Neural progenitor cell (in vitro differentiated cells): Measurements from ENCODE around the gene PHC3. TPM values are rescaled to one million over a fixed set of nuclear protein-coding genes. Genes with fewer than 3 reads are reported as not detected.

ENCODE experiments used
- DNase-seq: peaks from one replicate; pipeline ENCODE4 v3.0.0-alpha.2; 2016; ENCODE audit warnings: low spot score
- H2AFZ ChIP-seq: fragments of 200-600 bp; sonication (generic); replicated peaks from 2 replicates; pipeline ENCODE4 v1.6.1; 2016; ENCODE audit warnings: antibody characterized with exemption
- H3F3A ChIP-seq: fragments of 200-600 bp; sonication (generic); 2 replicates; pipeline ENCODE4 v1.6.1; 2016; ENCODE audit warnings: antibody characterized with exemption, low read depth
- H3K27ac ChIP-seq: fragments of 200-600 bp; sonication (generic); 2 replicates; pipeline ENCODE4 v1.5.1; 2016; ENCODE audit warnings: mild to moderate bottlenecking
- H3K27me3 ChIP-seq: fragments of 200-600 bp; sonication (generic); 2 replicates; pipeline ENCODE4 v1.6.1; 2016; ENCODE audit warnings: mild to moderate bottlenecking, moderate library complexity
- H3K36me3 ChIP-seq: fragments of 200-600 bp; sonication (generic); 2 replicates; pipeline ENCODE4 v1.5.1; 2016
- H3K4me1 ChIP-seq: fragments of 200-600 bp; sonication (generic); 2 replicates; pipeline ENCODE4 v1.6.1; 2016; ENCODE audit warnings: mixed run types
- H3K4me2 ChIP-seq: fragments of 200-600 bp; sonication (generic); 2 replicates; pipeline ENCODE4 v1.6.1; 2016
- H3K4me3 ChIP-seq: fragments of 200-600 bp; sonication (generic); 2 replicates; pipeline ENCODE4 v1.5.1; 2016
- H3K79me2 ChIP-seq: fragments of 200-600 bp; sonication (generic); 2 replicates; pipeline ENCODE4 v1.6.1; 2016; ENCODE audit warnings: low read depth
- H3K9ac ChIP-seq: fragments of 200-600 bp; sonication (generic); 2 replicates; pipeline ENCODE4 v1.6.1; 2016
- H3K9me3 ChIP-seq: fragments of 200-600 bp; sonication (generic); 2 replicates; pipeline ENCODE4 v1.5.1; 2016; ENCODE audit warnings: low read depth
- H4K20me1 ChIP-seq: fragments of 200-600 bp; sonication (generic); 2 replicates; pipeline ENCODE4 v1.6.1; 2016; ENCODE audit warnings: low read depth
- H3K27ac Mint-ChIP-seq: 3 replicates; pipeline ENCODE4 v1.8.0; 2021; ENCODE audit warnings: mixed read lengths
- H3K27me3 Mint-ChIP-seq: 2 replicates; pipeline ENCODE4 v1.8.0; 2022; ENCODE audit warnings: low read depth, mild to moderate bottlenecking, inconsistent platforms, moderate library complexity, mixed read lengths; ENCODE audit not compliant: insufficient read depth
- H3K36me3 Mint-ChIP-seq: 3 replicates; pipeline ENCODE4 v1.8.0; 2021; ENCODE audit warnings: mixed read lengths
- H3K4me1 Mint-ChIP-seq: 3 replicates; pipeline ENCODE4 v1.8.0; 2021; ENCODE audit warnings: mixed read lengths
- H3K4me3 Mint-ChIP-seq: 3 replicates; pipeline ENCODE4 v1.8.0; 2021; ENCODE audit warnings: mild to moderate bottlenecking, moderate library complexity, mixed read lengths
- H3K9me3 Mint-ChIP-seq: 3 replicates; pipeline ENCODE4 v1.8.0; 2020; ENCODE audit warnings: mixed read lengths
- EZH2 ChIP-seq: fragments of 200-600 bp; sonication (generic); IDR thresholded peaks from 2 replicates; pipeline ENCODE4 v1.6.1; 2017; ENCODE audit warnings: antibody characterized with exemption, mild to moderate bottlenecking, moderate library complexity
- EZH2phosphoT487 ChIP-seq: fragments of 200-600 bp; sonication (generic); IDR thresholded peaks from 2 replicates; pipeline ENCODE4 v1.6.1; 2017; ENCODE audit warnings: antibody characterized with exemption
- total RNA-seq: library from RNA; depleted of rRNA; stranded (reverse); fragments of >200 nt; gene quantifications from 2 replicates; pipeline ENCODE4 v1.2.3, GENCODE V29; 2015; ENCODE audit warnings: low replicate concordance
- TF ChIP-seq, protein P1 (sequence below): fragments of 200-600 bp; sonication (generic); IDR thresholded peaks from 2 replicates; pipeline ENCODE4 v1.5.1; 2017; ENCODE audit warnings: antibody characterized with exemption, mild to moderate bottlenecking

Gene PHC3
- total RNA-seq, 1 donor from 2014 or later: 27.3 TPM

DNA sequence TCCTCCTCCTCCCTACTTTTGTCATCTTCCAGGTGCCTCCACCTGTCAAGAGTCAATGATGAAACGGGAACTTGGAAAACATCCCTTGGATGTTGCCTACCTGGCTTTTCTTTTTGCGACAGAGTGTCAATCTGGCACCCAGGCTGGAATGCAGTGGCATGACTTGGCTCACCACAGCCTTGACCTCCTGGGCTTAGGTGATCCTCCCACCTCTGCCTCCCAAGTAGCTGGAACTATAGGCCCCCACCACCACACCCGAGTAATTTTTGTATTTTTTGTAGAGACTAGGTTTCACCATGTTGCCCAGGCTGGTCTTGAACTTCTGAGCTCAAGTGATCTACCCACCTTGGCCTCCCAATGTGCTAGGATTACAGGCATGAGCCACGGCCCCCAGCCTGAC is 100.9 kb downstream of the PHC3 start:
- Mint-ChIP-seq H3K4me3 (no peak overlapping the region), H3K4me1 (peaks cover 10% of the 10 kb centered on the region), H3K9me3 (peaks cover 8% of the 10 kb centered on the region), H3K36me3 (peaks cover 10% of the 10 kb centered on the region), H3K27ac (no peak overlapping the region), H3K27me3 (no peaks in the 10 kb centered on the region)
- Histone ChIP-seq H3K27me3 (no peaks in the 10 kb centered on the region), H4K20me1 (no peaks in the 10 kb centered on the region), H3K27ac (no peak overlapping the region), H3K9me3 (no peaks in the 10 kb centered on the region), H3K4me3 (no peak overlapping the region), H3F3A (peaks cover 7% of the 10 kb centered on the region), H3K9ac (no peak overlapping the region), H3K4me1 (no peaks in the 10 kb centered on the region), H2AFZ (no peak overlapping the region), H3K79me2 (no peaks in the 10 kb centered on the region), H3K4me2 (no peak overlapping the region), H3K36me3 (peaks cover 6% of the 10 kb centered on the region)
- no peak for DNase-seq
- no peak for TF ChIP-seq EZH2
- TF ChIP-seq, protein P1, sequence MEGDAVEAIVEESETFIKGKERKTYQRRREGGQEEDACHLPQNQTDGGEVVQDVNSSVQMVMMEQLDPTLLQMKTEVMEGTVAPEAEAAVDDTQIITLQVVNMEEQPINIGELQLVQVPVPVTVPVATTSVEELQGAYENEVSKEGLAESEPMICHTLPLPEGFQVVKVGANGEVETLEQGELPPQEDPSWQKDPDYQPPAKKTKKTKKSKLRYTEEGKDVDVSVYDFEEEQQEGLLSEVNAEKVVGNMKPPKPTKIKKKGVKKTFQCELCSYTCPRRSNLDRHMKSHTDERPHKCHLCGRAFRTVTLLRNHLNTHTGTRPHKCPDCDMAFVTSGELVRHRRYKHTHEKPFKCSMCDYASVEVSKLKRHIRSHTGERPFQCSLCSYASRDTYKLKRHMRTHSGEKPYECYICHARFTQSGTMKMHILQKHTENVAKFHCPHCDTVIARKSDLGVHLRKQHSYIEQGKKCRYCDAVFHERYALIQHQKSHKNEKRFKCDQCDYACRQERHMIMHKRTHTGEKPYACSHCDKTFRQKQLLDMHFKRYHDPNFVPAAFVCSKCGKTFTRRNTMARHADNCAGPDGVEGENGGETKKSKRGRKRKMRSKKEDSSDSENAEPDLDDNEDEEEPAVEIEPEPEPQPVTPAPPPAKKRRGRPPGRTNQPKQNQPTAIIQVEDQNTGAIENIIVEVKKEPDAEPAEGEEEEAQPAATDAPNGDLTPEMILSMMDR: no peak
- no peak for TF ChIP-seq EZH2phosphoT487

DNA sequence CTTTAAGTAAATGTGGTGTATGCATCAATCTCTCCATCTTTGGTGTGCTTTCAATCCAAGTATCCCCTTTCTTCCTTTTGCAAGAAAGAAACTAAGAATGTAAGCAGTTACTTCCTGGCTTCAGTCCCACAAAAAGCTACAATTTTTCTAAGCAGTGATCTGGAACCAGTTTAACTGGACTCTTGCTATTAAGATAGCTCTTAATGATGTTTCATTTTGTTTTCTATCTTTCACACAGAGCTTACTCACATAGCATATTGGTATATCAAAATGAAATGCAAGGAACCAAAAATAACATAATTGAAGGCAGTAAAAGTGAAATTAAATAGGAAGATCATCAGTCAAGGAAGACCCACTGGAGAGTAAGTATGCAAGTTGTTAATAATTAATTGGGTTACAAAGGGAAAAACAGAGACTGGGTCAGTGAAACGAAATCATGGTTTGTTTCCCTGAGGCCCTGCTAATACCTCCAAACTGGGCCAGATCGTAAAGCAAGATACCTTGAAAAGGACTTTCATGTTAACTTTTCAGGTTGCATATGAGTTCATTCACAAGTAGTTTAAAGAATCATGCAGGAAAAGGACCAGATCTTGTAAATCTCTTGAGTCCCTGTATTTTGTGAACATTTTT is 101.9 kb downstream of the PHC3 start:
- Mint-ChIP-seq H3K27me3 (no peaks in the 10 kb centered on the region), H3K27ac (no peak overlapping the region), H3K4me3 (no peak overlapping the region), H3K4me1 (peaks cover 10% of the 10 kb centered on the region), H3K9me3 (peaks cover 8% of the 10 kb centered on the region), H3K36me3 (peaks cover 7% of the 10 kb centered on the region)
- DNase-seq: no peak
- TF ChIP-seq EZH2phosphoT487 (no peak), EZH2 (no peak)
- TF ChIP-seq, protein P1: no peak
- H3K4me1 ChIP-seq: no peaks in the 10 kb centered on the region
- no peak overlapping the region for H3K27ac ChIP-seq
- peaks cover 7% of the 10 kb centered on the region for H3F3A ChIP-seq
- H3K79me2 ChIP-seq: no peaks in the 10 kb centered on the region
- H3K9ac ChIP-seq: no peak overlapping the region
- no peaks in the 10 kb centered on the region for H4K20me1 ChIP-seq
- no peak overlapping the region for H2AFZ ChIP-seq
- no peak overlapping the region for H3K4me3 ChIP-seq
- no peaks in the 10 kb centered on the region for H3K9me3 ChIP-seq
- H3K4me2 ChIP-seq: no peak overlapping the region
- no peaks in the 10 kb centered on the region for H3K27me3 ChIP-seq
- no peaks in the 10 kb centered on the region for H3K36me3 ChIP-seq

DNA sequence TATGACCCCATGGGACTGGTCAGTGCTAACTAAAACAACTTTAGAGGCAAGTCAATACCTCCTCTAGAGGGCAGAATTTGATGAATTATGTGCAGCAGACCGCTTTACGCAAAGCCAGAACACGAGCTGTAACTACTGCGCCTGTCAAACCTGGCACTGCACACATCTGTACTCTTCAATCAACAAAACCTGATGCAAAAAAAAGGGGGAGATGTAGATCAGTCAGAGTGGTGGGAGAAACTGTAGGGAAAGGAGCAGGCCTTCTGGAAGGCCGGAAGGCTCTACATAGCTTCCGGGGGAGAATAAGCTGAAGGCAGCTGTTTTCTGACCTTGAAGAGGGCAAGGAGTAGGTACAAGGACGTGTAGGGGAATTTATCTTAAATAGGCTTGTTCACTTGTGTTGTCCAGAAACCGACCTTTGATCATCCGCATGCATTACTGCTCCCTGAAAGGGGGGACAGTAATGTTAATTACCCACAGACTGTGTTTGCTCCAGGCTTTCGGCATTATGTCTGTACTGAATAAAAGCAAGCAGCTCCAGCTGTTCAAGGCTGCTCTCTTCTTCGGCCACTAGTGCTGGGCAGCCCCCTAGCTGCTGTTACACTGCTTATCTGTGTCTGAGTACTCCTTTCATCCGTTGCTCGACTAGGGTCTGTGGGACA is 102.8 kb downstream of the PHC3 start:
- no peak overlapping the region for H2AFZ ChIP-seq
- H3K4me3 ChIP-seq: no peak overlapping the region
- no peak overlapping the region for H3K27ac ChIP-seq
- peak; percentile 29 for DNase-seq
- H3K27me3 ChIP-seq: no peaks in the 10 kb centered on the region
- no peaks in the 10 kb centered on the region for H3K9me3 ChIP-seq
- H3K4me1 ChIP-seq: no peaks in the 10 kb centered on the region
- H4K20me1 ChIP-seq: no peaks in the 10 kb centered on the region
- no peak overlapping the region for H3K9ac ChIP-seq
- no peak overlapping the region for H3K4me2 ChIP-seq
- no peaks in the 10 kb centered on the region for H3K79me2 ChIP-seq
- Mint-ChIP-seq H3K9me3 (peaks cover 8% of the 10 kb centered on the region), H3K4me3 (no peak overlapping the region), H3K27me3 (no peaks in the 10 kb centered on the region), H3K4me1 (peaks cover 10% of the 10 kb centered on the region), H3K36me3 (peaks cover 7% of the 10 kb centered on the region), H3K27ac (no peak overlapping the region)
- H3F3A ChIP-seq: peaks cover 7% of the 10 kb centered on the region
- TF ChIP-seq EZH2: no peak
- TF ChIP-seq, protein P1: peak; percentile 26
- no peaks in the 10 kb centered on the region for H3K36me3 ChIP-seq
